ENCODE data around the gene DPT.

Gene DPT

GRCh38 chr1:168654198-168654915, 74.6 kb downstream of the DPT start:
- DNase-seq: no peak

DNA sequence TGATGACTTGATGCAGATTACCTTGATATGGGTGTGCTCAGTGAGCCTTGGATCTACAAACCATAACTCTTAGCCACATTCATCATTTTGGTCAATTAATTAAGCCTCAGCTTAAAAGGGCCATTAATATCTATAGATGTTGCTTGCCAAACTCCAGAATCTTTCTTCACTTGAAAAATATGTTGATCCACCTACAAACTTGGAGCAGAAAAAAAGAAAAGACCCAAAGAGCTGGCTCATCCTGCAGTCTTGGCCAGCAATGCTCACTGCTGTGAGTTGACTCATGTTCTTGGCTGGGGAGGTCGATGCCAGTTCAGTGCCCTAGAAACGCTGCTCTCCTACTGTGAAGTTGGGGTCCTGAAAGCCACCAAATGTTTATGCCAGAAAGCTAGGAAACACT, 75.4 kb downstream of the DPT start:
- no peak for DNase-seq

DNA sequence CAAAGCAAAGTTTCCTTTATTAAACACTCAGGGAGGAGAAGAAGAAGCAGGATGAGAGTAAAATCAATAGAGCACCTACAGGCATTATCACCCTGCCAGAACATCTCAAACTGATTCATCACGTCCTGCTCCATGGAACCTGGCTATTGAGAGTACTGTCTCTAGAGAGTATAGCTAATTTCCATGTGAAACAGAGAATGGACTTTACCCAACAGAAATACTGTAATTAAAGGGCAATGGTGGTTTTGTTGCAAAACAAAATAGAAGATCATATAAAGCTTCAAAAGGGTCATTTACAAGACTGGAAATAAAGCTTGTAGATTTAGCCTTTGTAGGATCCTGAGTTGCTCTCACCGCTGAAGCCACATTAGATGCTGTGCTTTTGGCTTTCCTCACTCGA, 83.3 kb downstream of the DPT start:
- DNase-seq: no peak
